Breast epithelium (tissue), 4 donors: Measurements from ENCODE around the gene FAM43A. TPM values are rescaled to one million over a fixed set of nuclear protein-coding genes. Genes with fewer than 3 reads are reported as not detected.

Source experiments
- DNase-seq, 2 donors: peaks; one replicate each; pipeline ENCODE4 v3.0.0-alpha.2; 2019; ENCODE audit warnings: low spot score in 2 of 2
- H3K27ac ChIP-seq, 2 donors: fragments of 200-600 bp; sonication (generic) in 1 of 2; one replicate each; pipeline ENCODE4 v1.5.1; 2016 to 2019; ENCODE audit warnings: mild to moderate bottlenecking in 1 of 2
- H3K27me3 ChIP-seq, 2 donors: fragments of 200-600 bp; sonication (generic) in 1 of 2; one replicate each; pipeline versions ENCODE4 v1.5.1 to v1.6.0; 2017 to 2019; ENCODE audit warnings: control low read depth in 1 of 2, mild to moderate bottlenecking in 1 of 2
- H3K36me3 ChIP-seq: fragments of 200-600 bp; one replicate; pipeline ENCODE4 v1.5.1; 2019
- H3K4me1 ChIP-seq, 2 donors: fragments of 200-600 bp; sonication (generic); one replicate each; pipeline ENCODE4 v1.5.1; 2016 to 2019; ENCODE audit warnings: control low read depth in 1 of 2
- H3K4me3 ChIP-seq, 3 donors: fragments of 200-600 bp; sonication (generic); 1 replicate in 2 of 3; 2 replicates in 1 of 3; pipeline ENCODE4 v1.5.1; 2016 to 2019; ENCODE audit warnings: mild to moderate bottlenecking in 3 of 3, moderate library complexity in 2 of 3
- H3K9me3 ChIP-seq, 2 donors: fragments of 200-600 bp; sonication (generic) in 1 of 2; one replicate each; pipeline ENCODE4 v1.5.1; 2016 to 2019; ENCODE audit warnings: control low read depth in 1 of 2
- POLR2A ChIP-seq: fragments of 450-650 bp; IDR thresholded peaks from one replicate; pipeline ENCODE4 v1.6.1; 2016; ENCODE audit warnings: antibody characterized with exemption, mild to moderate bottlenecking, moderate library complexity
- POLR2AphosphoS5 ChIP-seq, 3 donors: sonication (generic); formaldehyde crosslinking; IDR thresholded peaks; one replicate each; pipeline ENCODE4 v1.6.1; 2017; ENCODE audit warnings: antibody characterized with exemption in 3 of 3
- intact Hi-C: fragments of 100-400 bp; cut with DNase I; formaldehyde crosslinking; loops from one replicate; pipeline ENCODE4 v1.15.1; 2023; ENCODE audit warnings: low total_unique reads
- total RNA-seq, 3 donors: library from RNA; depleted of rRNA; stranded (reverse); fragments of >200 nt; gene quantifications; one replicate each; pipeline ENCODE4 v1.1.0, GENCODE V29; 2016
- TF ChIP-seq, protein P1 (sequence below), 3 donors: fragments of 450-650 bp; IDR thresholded peaks; one replicate each; pipeline ENCODE4 v1.5.1; 2016 to 2017; ENCODE audit warnings: antibody characterized with exemption in 3 of 3, mild to moderate bottlenecking in 3 of 3, moderate library complexity in 3 of 3

FAM43A gene
- total RNA-seq = 10 to 100 TPM; 10.1 to 16.7 (median 15.5) TPM

GRCh38 chr3:194685718-194686413 is at the start of gene FAM43A:
Gene FAM43A, plus strand, starts transcription at chr3:194685883. Its CDS starts 944 bp downstream, at chr3:194686827.
- TF ChIP-seq POLR2AphosphoS5 (IDR thresholded peaks at IDR 0.05) (peak; percentile 99 to 100 (median 100)), POLR2A (peak; percentile 95)
- TF ChIP-seq, protein P1, sequence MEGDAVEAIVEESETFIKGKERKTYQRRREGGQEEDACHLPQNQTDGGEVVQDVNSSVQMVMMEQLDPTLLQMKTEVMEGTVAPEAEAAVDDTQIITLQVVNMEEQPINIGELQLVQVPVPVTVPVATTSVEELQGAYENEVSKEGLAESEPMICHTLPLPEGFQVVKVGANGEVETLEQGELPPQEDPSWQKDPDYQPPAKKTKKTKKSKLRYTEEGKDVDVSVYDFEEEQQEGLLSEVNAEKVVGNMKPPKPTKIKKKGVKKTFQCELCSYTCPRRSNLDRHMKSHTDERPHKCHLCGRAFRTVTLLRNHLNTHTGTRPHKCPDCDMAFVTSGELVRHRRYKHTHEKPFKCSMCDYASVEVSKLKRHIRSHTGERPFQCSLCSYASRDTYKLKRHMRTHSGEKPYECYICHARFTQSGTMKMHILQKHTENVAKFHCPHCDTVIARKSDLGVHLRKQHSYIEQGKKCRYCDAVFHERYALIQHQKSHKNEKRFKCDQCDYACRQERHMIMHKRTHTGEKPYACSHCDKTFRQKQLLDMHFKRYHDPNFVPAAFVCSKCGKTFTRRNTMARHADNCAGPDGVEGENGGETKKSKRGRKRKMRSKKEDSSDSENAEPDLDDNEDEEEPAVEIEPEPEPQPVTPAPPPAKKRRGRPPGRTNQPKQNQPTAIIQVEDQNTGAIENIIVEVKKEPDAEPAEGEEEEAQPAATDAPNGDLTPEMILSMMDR (IDR thresholded peaks at IDR 0.05) = peak in 1 of 3 donors; percentile 22
- Histone ChIP-seq H3K4me3 (peak within 1 kb of the TSS; percentile 72 to 91 (median 75)), H3K27ac (peak within 1 kb of the TSS; percentile 79 to 91), H3K36me3 (no peaks in the 10 kb centered on the region), H3K4me1 (peaks cover 0 to 5% of the 10 kb centered on the region in 2 donors), H3K27me3 (no peaks in the 10 kb centered on the region), H3K9me3 (no peaks in the 10 kb centered on the region)
- peak; percentile 85 to 92 for DNase-seq
- intact Hi-C loops = loop anchor here (10.0 kb wide), 2 partner anchors 419 to 839 kb away; no protein-coding TSS in a partner anchor

DNA sequence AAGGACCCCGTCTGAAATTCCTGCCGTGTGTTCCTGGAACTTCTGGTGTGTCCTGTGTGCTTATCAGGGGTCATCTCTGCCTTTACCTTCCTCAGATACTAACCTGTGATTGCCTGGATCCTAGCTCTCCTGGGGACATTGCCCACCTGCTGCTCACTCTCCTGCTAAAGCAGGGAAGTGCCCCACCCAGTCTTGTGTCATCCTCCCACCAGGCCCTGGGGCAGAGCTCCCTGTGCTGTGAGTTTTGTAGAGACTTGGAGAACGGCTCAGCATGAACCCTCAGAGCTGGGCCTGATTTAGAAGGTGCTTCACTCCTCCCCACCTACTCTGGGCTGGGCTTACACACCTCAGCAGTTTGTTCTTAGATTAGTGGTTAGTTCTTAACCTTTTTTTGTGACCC is 48.6 kb upstream of the FAM43A start:
- Histone ChIP-seq H3K4me1 (no peaks in the 10 kb centered on the region), H3K27me3 (no peaks in the 10 kb centered on the region), H3K9me3 (no peaks in the 10 kb centered on the region), H3K36me3 (peaks cover 5% of the 10 kb centered on the region), H3K27ac (no peak overlapping the region), H3K4me3 (no peak overlapping the region)
- DNase-seq = no peak
- no peak for TF ChIP-seq POLR2AphosphoS5 (IDR thresholded peaks at IDR 0.05)
- no peak for TF ChIP-seq POLR2A
- TF ChIP-seq, protein P1 (IDR thresholded peaks at IDR 0.05) = no peak
- intact Hi-C loops = no loop called here

GRCh38 chr3:194637541-194638400 is 47.9 kb upstream of the FAM43A start:
- Histone ChIP-seq H3K27ac (no peak overlapping the region), H3K36me3 (peaks cover 5% of the 10 kb centered on the region), H3K9me3 (no peaks in the 10 kb centered on the region), H3K4me3 (no peak overlapping the region), H3K4me1 (no peaks in the 10 kb centered on the region), H3K27me3 (no peaks in the 10 kb centered on the region)
- TF ChIP-seq POLR2A (no peak), POLR2AphosphoS5 (IDR thresholded peaks at IDR 0.05) (no peak)
- TF ChIP-seq, protein P1 (IDR thresholded peaks at IDR 0.05) = no peak
- intact Hi-C loops = no loop called here
- no peak for DNase-seq

DNA sequence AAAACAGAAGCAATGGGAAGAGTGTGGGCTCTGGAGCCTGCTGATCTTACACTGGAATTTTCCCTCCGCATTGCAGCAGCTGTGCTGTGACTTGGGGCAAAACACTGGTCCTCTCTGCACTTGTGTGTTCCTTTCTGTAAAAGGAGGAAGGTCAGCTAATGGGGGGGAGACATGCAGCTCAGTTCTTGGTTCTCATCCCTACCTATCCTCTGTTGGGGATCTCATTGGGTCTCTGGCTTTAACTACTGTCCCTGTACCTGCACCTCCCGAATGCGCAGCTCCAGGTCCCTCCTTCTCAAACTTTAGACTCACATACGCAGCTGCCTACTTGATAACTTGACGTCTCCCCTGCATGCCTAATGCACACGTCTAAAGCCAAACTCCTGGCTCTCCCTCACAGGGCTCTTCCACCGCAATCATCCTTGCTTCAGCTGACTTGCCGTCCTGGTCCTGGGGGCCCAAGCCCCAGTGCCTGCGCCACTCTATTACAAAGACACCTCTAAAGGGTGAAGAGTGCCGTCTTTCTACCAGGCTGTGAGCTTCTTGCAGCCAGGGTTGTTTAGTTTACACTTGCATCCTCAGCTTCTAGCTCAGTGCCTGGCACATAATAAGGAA is 46.6 kb upstream of the FAM43A start:
- no peaks in the 10 kb centered on the region for H3K27me3 ChIP-seq
- no peaks in the 10 kb centered on the region for H3K4me1 ChIP-seq
- DNase-seq = no peak
- peaks cover 5% of the 10 kb centered on the region for H3K36me3 ChIP-seq
- no peaks in the 10 kb centered on the region for H3K9me3 ChIP-seq
- no peak overlapping the region for H3K27ac ChIP-seq
- no peak overlapping the region for H3K4me3 ChIP-seq
- TF ChIP-seq POLR2AphosphoS5 (IDR thresholded peaks at IDR 0.05) (no peak), POLR2A (no peak)
- TF ChIP-seq, protein P1 (IDR thresholded peaks at IDR 0.05) = no peak
- intact Hi-C loops = no loop called here
